ENCODE data around the gene GPANK1. TPM values are rescaled to one million over a fixed set of nuclear protein-coding genes. Genes with fewer than 3 reads are reported as not detected.
A peak's percentile ranks its signal among the peaks of the same experiment; 100 is the strongest.

GPANK1 gene
- total and polyA plus RNA-seq, 5 donors from 2014 or later, result 9.8 to 27.3 (median 23.7) TPM

DNA sequence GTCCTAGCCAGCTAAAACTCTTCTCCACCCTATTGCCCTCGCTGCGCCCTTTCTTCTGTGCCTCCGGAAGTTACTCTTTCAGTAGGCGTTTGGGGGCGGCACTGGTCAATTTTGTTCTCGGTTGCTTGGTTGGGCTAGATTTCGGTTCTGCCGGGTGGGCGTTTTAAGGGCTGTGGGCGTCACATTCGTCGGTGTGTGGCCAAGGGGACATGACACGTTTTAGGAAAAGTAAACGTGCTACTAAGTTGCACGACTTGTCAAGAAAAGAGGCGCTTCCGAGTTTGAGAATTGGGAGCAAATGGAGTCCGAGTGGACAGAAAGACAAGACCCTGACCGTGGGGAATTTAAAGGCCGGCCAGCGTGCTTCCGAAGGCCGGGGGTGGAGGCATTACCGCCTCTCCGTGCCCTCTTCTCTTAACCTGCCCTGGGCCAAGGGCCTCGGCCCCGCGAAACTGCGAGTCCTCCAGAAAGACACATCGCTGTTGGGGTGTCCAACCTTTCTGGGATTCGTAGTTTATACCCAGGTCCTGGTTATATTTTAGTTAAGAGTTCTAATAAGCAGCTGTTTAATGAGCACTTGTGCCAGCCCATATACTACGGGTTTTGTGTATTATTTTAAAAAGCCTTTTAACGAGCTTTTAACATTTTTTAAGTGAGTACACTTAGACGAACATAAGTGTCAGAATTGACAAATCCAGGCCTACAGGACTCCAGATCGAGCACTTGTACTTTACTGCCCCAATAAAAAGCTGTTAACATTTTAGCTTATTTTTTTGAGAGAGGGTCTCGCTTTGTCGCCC, 11.7 kb downstream of the GPANK1 start:
- ATAC-seq (ENCODE audit: low read depth in 2 of 2) (peak; percentile 68 to 70), DNase-seq (peak in 1 of 3 donors; percentile 83)
- peak overlapping the region; percentile 92 to 98 (median 98) for H3K4me3 Mint-ChIP-seq
- Histone ChIP-seq H3K4me1 (ENCODE audit: control insufficient read depth, insufficient read depth, low read length, poor library complexity, severe bottlenecking) (peaks cover 33% of the 10 kb centered on the region), H3K27ac (ENCODE audit: insufficient read depth, low read length, poor library complexity, severe bottlenecking) (peak overlapping the region; percentile 99), H3K9me3 (ENCODE audit: control insufficient read depth in 2 of 2, low read length in 2 of 2) (no peaks in the 10 kb centered on the region), H3K36me3 (ENCODE audit: control insufficient read depth, insufficient read depth, low read length) (peaks cover 28% of the 10 kb centered on the region), H3K27me3 (ENCODE audit: control insufficient read depth, insufficient read depth, low read length) (no peaks in the 10 kb centered on the region), H3K4me3 (ENCODE audit: low read depth, low read length) (peak overlapping the region; percentile 92)
- peaks cover 0 to 9% (median 0%) of the 10 kb centered on the region in 7 donors for H3K9me3 Mint-ChIP-seq
- H3K36me3 Mint-ChIP-seq, result peaks cover 23% of the 10 kb centered on the region
- peaks cover 8% of the 10 kb centered on the region for H3K27me3 Mint-ChIP-seq
- peak overlapping the region; percentile 99 to 100 (median 100) for H3K27ac Mint-ChIP-seq
- peaks cover 4 to 70% (median 40%) of the 10 kb centered on the region in 4 donors for H3K4me1 Mint-ChIP-seq

DNA sequence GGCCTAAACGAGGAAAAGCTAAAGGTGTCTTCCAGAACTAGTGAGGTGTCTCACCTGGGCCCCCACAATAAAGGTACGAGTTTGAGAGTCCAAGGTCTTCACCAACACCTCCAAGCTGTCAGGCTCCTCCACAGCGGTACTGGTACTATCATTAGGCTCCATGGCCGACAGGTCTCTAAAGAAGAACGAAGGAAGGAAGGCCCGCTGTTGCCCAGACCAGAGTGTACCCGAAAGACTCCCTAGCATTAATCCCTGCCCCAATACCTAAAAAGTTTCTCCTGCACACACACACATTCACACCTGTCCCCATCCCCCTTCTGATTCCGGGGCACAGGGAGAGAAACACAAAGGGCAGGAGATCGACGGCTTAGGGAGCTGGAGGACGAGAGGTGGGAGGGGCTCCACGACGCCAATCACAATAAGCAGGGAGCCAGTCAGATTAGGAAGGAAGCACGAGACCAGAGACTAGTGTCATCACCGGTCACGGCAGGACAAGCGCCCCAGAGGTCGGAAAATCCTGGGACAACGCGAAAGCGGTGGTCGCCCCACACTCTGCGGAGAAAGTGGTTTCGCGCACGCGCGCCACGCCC, 13.1 kb downstream of the GPANK1 start:
- ATAC-seq (ENCODE audit: low read depth in 2 of 2) (peak in 1 of 2 donors; percentile 19), DNase-seq (peak in 1 of 3 donors; percentile 77)
- Mint-ChIP-seq H3K4me3 (peak overlapping the region; percentile 92 to 98 (median 98)), H3K9me3 (peaks cover 0 to 9% (median 0%) of the 10 kb centered on the region in 7 donors), H3K4me1 (peaks cover 4 to 58% (median 30%) of the 10 kb centered on the region in 4 donors), H3K27me3 (peaks cover 8% of the 10 kb centered on the region), H3K27ac (peak overlapping the region; percentile 99 to 100 (median 100)), H3K36me3 (peaks cover 30% of the 10 kb centered on the region)
- Histone ChIP-seq H3K4me1 (ENCODE audit: control insufficient read depth, insufficient read depth, low read length, poor library complexity, severe bottlenecking) (peaks cover 23% of the 10 kb centered on the region), H3K36me3 (ENCODE audit: control insufficient read depth, insufficient read depth, low read length) (peaks cover 34% of the 10 kb centered on the region), H3K9me3 (ENCODE audit: control insufficient read depth in 2 of 2, low read length in 2 of 2) (no peaks in the 10 kb centered on the region), H3K4me3 (ENCODE audit: low read depth, low read length) (peak overlapping the region; percentile 92), H3K27me3 (ENCODE audit: control insufficient read depth, insufficient read depth, low read length) (no peaks in the 10 kb centered on the region), H3K27ac (ENCODE audit: insufficient read depth, low read length, poor library complexity, severe bottlenecking) (peak overlapping the region; percentile 99)

DNA sequence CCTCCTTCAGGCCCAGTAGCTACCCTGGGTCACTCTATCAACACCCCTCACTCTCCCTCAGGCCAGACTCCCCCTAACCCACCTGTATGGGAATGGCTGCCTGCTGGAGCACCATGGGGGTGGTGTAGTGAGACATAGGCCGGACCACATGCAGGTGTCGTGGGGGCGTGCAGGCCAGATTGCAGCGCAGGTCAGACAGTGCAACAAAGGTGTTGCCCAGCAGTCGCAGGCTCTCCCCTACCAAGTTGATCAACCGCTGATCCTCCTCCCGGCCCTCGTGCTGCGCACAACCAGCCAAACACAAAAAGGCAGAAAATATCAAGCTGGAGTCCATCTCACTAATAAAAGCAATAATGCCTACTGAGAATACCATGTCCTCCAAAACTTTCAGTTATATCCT, 19.5 kb downstream of the GPANK1 start:
- Histone ChIP-seq H3K4me3 (ENCODE audit: low read depth, low read length) (no peak overlapping the region), H3K9me3 (ENCODE audit: control insufficient read depth in 2 of 2, low read length in 2 of 2) (no peaks in the 10 kb centered on the region), H3K27ac (ENCODE audit: insufficient read depth, low read length, poor library complexity, severe bottlenecking) (no peak overlapping the region), H3K27me3 (ENCODE audit: control insufficient read depth, insufficient read depth, low read length) (no peaks in the 10 kb centered on the region), H3K4me1 (ENCODE audit: control insufficient read depth, insufficient read depth, low read length, poor library complexity, severe bottlenecking) (no peaks in the 10 kb centered on the region), H3K36me3 (ENCODE audit: control insufficient read depth, insufficient read depth, low read length) (peaks cover 86% of the 10 kb centered on the region)
- H3K4me3 Mint-ChIP-seq, result no peak overlapping the region
- ATAC-seq (ENCODE audit: low read depth in 2 of 2) (no peak), DNase-seq (no peak)
- H3K27ac Mint-ChIP-seq, result peak overlapping the region in 2 of 3 donors; percentile 44 to 45
- no peaks in the 10 kb centered on the region for H3K27me3 Mint-ChIP-seq
- H3K4me1 Mint-ChIP-seq, result peaks cover 0 to 20% (median 11%) of the 10 kb centered on the region in 4 donors
- H3K9me3 Mint-ChIP-seq, result peaks cover 0 to 2% (median 0%) of the 10 kb centered on the region in 7 donors
- peaks cover 44% of the 10 kb centered on the region for H3K36me3 Mint-ChIP-seq

DNA sequence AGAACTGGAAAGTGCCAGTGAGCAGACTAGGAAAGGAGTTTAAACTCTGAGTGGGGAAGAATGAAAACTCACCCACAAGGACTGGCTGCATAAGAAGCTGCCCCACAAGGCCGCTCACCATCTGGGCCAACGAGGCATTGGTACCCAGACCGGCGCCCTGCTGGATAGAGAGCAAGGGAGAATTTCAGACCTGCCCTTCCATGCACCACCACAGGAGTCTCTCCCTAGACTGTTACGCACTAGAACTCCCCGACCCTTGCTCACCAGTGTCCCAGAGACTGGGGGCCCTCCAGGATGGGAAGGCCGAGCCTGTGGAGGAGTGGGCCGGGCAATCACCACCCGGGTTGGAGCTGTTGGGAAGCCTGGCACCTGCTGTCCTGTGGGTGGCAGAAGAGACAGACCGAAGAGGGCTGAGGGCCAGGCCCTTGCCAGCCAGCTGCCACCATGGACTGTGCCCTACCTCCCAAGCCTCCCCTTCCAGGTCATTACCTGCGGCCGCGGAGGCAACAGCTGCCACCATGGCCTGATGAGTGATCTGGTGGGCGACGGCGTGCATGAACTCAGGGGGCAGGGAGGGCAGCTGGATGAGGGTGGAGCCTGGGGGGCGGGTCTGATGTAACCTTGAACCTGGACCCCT, 20.9 kb downstream of the GPANK1 start:
- H3K36me3 Mint-ChIP-seq, result peaks cover 45% of the 10 kb centered on the region
- Histone ChIP-seq H3K4me3 (ENCODE audit: low read depth, low read length) (no peak overlapping the region), H3K27ac (ENCODE audit: insufficient read depth, low read length, poor library complexity, severe bottlenecking) (no peak overlapping the region), H3K36me3 (ENCODE audit: control insufficient read depth, insufficient read depth, low read length) (peaks cover 91% of the 10 kb centered on the region), H3K27me3 (ENCODE audit: control insufficient read depth, insufficient read depth, low read length) (no peaks in the 10 kb centered on the region), H3K4me1 (ENCODE audit: control insufficient read depth, insufficient read depth, low read length, poor library complexity, severe bottlenecking) (no peaks in the 10 kb centered on the region), H3K9me3 (ENCODE audit: control insufficient read depth in 2 of 2, low read length in 2 of 2) (no peaks in the 10 kb centered on the region)
- no peaks in the 10 kb centered on the region for H3K27me3 Mint-ChIP-seq
- no peak overlapping the region for H3K4me3 Mint-ChIP-seq
- DNase-seq, result no peak
- peaks cover 0 to 7% (median 4%) of the 10 kb centered on the region in 4 donors for H3K4me1 Mint-ChIP-seq
- H3K27ac Mint-ChIP-seq, result no peak overlapping the region
- H3K9me3 Mint-ChIP-seq, result peaks cover 0 to 2% (median 0%) of the 10 kb centered on the region in 7 donors
- ATAC-seq (ENCODE audit: low read depth in 2 of 2), result no peak

DNA sequence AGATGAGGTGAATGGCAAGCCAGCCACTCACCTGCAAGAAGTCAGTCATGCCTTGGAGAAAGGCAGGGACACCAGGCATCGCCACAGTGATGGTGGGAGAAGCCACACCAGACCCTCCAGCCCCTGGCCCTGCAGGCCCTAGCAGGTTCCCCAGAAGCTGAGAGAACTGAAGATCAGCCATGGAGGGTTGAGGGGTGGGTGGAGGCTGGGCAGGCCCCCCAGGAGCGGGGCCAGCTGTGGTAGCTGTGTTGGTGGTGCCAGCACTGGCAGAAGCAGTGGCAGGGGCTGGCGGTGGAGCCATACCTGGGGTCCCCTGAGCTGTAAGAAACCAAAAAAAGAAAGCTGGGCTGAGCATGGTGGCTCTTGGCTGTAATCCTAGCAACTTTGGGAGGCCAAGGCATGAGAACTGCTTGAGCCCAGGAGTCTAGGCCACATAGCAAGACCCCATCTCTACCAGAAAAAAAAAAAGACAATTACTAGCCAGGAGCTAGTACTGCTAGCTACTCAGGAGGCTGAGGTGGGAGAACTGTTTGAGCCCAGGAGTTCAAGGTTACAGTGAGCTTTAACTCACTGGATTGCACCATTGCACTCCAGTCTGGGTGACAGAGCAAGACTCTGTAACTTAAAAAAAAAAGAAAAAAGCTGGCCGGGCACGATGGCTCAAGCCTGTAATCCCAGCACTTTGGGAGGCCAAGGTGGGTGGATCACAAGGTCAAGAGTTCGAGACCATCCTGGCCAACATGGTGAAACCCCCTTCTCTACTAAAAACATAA, 21.8 kb downstream of the GPANK1 start:
- no peak overlapping the region for H3K4me3 Mint-ChIP-seq
- Histone ChIP-seq H3K36me3 (ENCODE audit: control insufficient read depth, insufficient read depth, low read length) (peaks cover 90% of the 10 kb centered on the region), H3K4me3 (ENCODE audit: low read depth, low read length) (no peak overlapping the region), H3K27ac (ENCODE audit: insufficient read depth, low read length, poor library complexity, severe bottlenecking) (no peak overlapping the region), H3K9me3 (ENCODE audit: control insufficient read depth in 2 of 2, low read length in 2 of 2) (no peaks in the 10 kb centered on the region), H3K27me3 (ENCODE audit: control insufficient read depth, insufficient read depth, low read length) (no peaks in the 10 kb centered on the region), H3K4me1 (ENCODE audit: control insufficient read depth, insufficient read depth, low read length, poor library complexity, severe bottlenecking) (no peaks in the 10 kb centered on the region)
- ATAC-seq (ENCODE audit: low read depth in 2 of 2), result no peak
- H3K27ac Mint-ChIP-seq, result no peak overlapping the region
- no peak for DNase-seq
- H3K9me3 Mint-ChIP-seq, result no peaks in the 10 kb centered on the region
- H3K36me3 Mint-ChIP-seq, result peaks cover 44% of the 10 kb centered on the region
- H3K4me1 Mint-ChIP-seq, result peaks cover 0 to 6% (median 3%) of the 10 kb centered on the region in 4 donors
- H3K27me3 Mint-ChIP-seq, result no peaks in the 10 kb centered on the region

DNA sequence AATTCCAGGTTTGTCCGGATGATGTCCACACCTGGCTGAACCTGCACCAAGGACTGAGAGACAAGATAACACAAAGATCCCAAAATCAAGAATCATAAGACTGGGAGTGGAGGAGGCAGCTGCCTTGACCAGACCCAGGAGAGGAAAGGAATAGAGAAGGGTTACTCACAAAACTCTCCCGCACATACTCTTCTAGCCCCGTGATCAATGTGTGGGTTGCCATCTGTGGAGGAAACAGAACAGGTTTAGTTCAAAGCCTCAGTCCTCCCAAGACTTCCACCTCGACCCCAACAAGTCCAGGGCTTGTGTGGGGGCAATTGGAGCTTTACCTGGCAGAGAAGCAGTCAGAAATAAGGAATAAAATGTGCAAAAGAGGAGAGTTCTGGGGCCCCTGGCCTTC, 23.4 kb downstream of the GPANK1 start:
- no peak overlapping the region for H3K4me3 ChIP-seq (ENCODE audit: low read depth, low read length)
- ATAC-seq (ENCODE audit: low read depth in 2 of 2) (no peak), DNase-seq (no peak)
- H3K36me3 ChIP-seq (ENCODE audit: control insufficient read depth, insufficient read depth, low read length), result peaks cover 89% of the 10 kb centered on the region
- peaks cover 41% of the 10 kb centered on the region for H3K36me3 Mint-ChIP-seq
- H3K4me1 ChIP-seq (ENCODE audit: control insufficient read depth, insufficient read depth, low read length, poor library complexity, severe bottlenecking), result no peaks in the 10 kb centered on the region
- H3K27me3 Mint-ChIP-seq, result no peaks in the 10 kb centered on the region
- H3K9me3 Mint-ChIP-seq, result no peaks in the 10 kb centered on the region
- H3K27ac ChIP-seq (ENCODE audit: insufficient read depth, low read length, poor library complexity, severe bottlenecking), result no peak overlapping the region
- no peak overlapping the region for H3K4me3 Mint-ChIP-seq
- peaks cover 0 to 6% (median 3%) of the 10 kb centered on the region in 4 donors for H3K4me1 Mint-ChIP-seq
- no peak overlapping the region for H3K27ac Mint-ChIP-seq
- no peaks in the 10 kb centered on the region for H3K9me3 ChIP-seq (ENCODE audit: control insufficient read depth in 2 of 2, low read length in 2 of 2)
- H3K27me3 ChIP-seq (ENCODE audit: control insufficient read depth, insufficient read depth, low read length), result no peaks in the 10 kb centered on the region

DNA sequence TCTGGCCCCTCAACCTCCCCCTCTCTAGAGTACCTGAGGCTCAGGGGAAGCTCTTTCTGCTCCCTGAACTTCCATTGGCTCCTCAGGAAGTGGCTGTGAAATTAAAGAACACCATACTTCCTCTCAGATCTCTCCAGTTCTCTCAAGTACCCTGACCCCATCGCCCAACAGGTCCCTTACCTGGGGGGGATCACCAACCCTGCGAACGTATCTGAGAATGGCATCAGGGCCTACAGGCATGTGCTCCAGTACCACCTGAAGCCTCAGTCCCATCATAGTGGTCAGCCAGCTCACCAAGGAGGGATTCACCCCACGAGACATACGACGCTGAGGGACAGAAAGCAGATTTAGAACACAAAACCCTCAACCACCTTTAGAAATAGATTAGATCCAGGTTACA, 24.2 kb downstream of the GPANK1 start:
- Mint-ChIP-seq H3K4me1 (peaks cover 0 to 5% (median 3%) of the 10 kb centered on the region in 4 donors), H3K4me3 (no peak overlapping the region), H3K9me3 (no peaks in the 10 kb centered on the region), H3K36me3 (peaks cover 42% of the 10 kb centered on the region), H3K27me3 (no peaks in the 10 kb centered on the region), H3K27ac (peak overlapping the region in 1 of 3 donors; percentile 65)
- H3K9me3 ChIP-seq (ENCODE audit: control insufficient read depth in 2 of 2, low read length in 2 of 2), result no peaks in the 10 kb centered on the region
- H3K4me3 ChIP-seq (ENCODE audit: low read depth, low read length), result no peak overlapping the region
- H3K27ac ChIP-seq (ENCODE audit: insufficient read depth, low read length, poor library complexity, severe bottlenecking), result no peak overlapping the region
- H3K36me3 ChIP-seq (ENCODE audit: control insufficient read depth, insufficient read depth, low read length), result peaks cover 89% of the 10 kb centered on the region
- ATAC-seq (ENCODE audit: low read depth in 2 of 2), result no peak
- no peaks in the 10 kb centered on the region for H3K4me1 ChIP-seq (ENCODE audit: control insufficient read depth, insufficient read depth, low read length, poor library complexity, severe bottlenecking)
- DNase-seq, result no peak
- no peaks in the 10 kb centered on the region for H3K27me3 ChIP-seq (ENCODE audit: control insufficient read depth, insufficient read depth, low read length)

Measured in CD4-positive, CD25-positive, alpha-beta regulatory T cell (primary cell).